A549 (cell line): Measurements from ENCODE around the gene SCAF8.

Experiments used
- CHD4 ChIP-seq: fragments of 200-600 bp; sonication (generic); IDR thresholded peaks from 2 replicates; pipeline ENCODE4 v1.6.1; 2016; ENCODE audit warnings: antibody characterized with exemption, mild to moderate bottlenecking, borderline replicate concordance
- CTCF ChIP-seq: fragments of >200 bp; sonication (Bioruptor Twin); formaldehyde crosslinking; IDR thresholded peaks from 3 replicates; pipeline ENCODE4 v1.5.1; 2016
- POLR2A ChIP-seq: IDR thresholded peaks from 2 replicates; pipeline ENCODE4 v1.6.1; 2012; ENCODE audit warnings: mild to moderate bottlenecking, low read length
- RFX5 ChIP-seq: fragments of 450-650 bp; IDR thresholded peaks from 2 replicates; pipeline ENCODE4 v1.7.1; 2014; ENCODE audit warnings: antibody characterized with exemption, mild to moderate bottlenecking, moderate library complexity

DNA sequence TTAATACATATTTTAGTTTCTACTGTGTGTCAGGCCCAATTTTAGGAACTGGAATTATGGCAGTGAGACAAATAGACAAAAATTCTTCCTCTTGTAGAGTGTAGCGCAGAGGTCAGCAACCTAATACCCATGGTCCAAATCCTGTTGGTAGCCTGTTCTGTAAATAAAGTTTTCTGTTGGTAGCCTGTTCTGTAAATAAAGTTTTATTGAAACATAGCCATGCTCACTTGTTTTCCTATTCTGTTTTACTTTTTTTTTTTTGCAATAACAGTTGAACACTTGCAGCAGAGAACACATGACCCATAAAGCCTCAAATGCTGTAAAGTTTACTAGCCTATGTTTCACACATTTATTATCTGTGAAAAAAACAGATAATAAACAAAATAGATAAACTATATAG, 87.9 kb downstream of the SCAF8 start:
- TF ChIP-seq RFX5 (no peak), POLR2A (no peak), CTCF (no peak), CHD4 (no peak)
